GM18870 (cell line): ENCODE results near the gene NPC1.
"Not testable (repeated sequence)": the region's sequence is repeated elsewhere in the genome, so short reads cannot be mapped to it uniquely, and the experiment has no call there.

Source experiments
- ATAC-seq: cut with Tn5 transposase; IDR thresholded peaks from one replicate; pipeline ENCODE4 v1.9.1; 2021; ENCODE audit warnings: moderate library complexity; ENCODE audit not compliant: unreplicated experiment

The NPC1 gene

GRCh38 chr18:23528580-23529472 lies 57.5 kb downstream of the NPC1 start:
- no peak for ATAC-seq

GRCh38 chr18:23526501-23527063 lies 59.7 kb downstream of the NPC1 start:
- ATAC-seq = no peak

GRCh38 chr18:23524213-23524707 lies 62.0 kb downstream of the NPC1 start:
- no peak for ATAC-seq

- ATAC-seq = no peak
Observed at GRCh38 chr18:23523429-23524212, 62.7 kb downstream of the NPC1 start.

GRCh38 chr18:23521907-23522306 lies 64.4 kb downstream of the NPC1 start:
- no peak for ATAC-seq

GRCh38 chr18:23521271-23521670 lies 65.0 kb downstream of the NPC1 start:
- ATAC-seq = no peak

GRCh38 chr18:23519734-23520133 lies 66.6 kb downstream of the NPC1 start:
- ATAC-seq = no peak

- peak; percentile 72 for ATAC-seq
Observed at GRCh38 chr18:23515911-23516546, 70.3 kb downstream of the NPC1 start.

- ATAC-seq = no peak
Observed at GRCh38 chr18:23512641-23513040, 73.7 kb downstream of the NPC1 start.

GRCh38 chr18:23512216-23512615 lies 74.1 kb downstream of the NPC1 start:
- not testable (repeated sequence) for ATAC-seq

- ATAC-seq = not testable (repeated sequence)
Observed at GRCh38 chr18:23510923-23511322, 75.4 kb downstream of the NPC1 start.

- ATAC-seq = no peak
Observed at GRCh38 chr18:23506393-23506792, 79.9 kb downstream of the NPC1 start.

- peak; percentile 73 for ATAC-seq
Observed at GRCh38 chr18:23504720-23505119, 81.6 kb downstream of the NPC1 start.

- no peak for ATAC-seq
Observed at GRCh38 chr18:23503963-23504344, 82.4 kb downstream of the NPC1 start.

- peak; percentile 32 for ATAC-seq
Observed at GRCh38 chr18:23503038-23503962, 83.0 kb downstream of the NPC1 start, which contains the start of gene RMC1. Gene RMC1 (plus strand): TSS chr18:23503511. CDS start chr18:23503619, 108 bp downstream.

GRCh38 chr18:23502516-23503037 lies 83.7 kb downstream of the NPC1 start:
- ATAC-seq = no peak

- ATAC-seq = no peak
Observed at GRCh38 chr18:23501626-23502025, 84.7 kb downstream of the NPC1 start.

GRCh38 chr18:23499291-23499781 lies 87.0 kb downstream of the NPC1 start:
- ATAC-seq = no peak

- peak; percentile 38 for ATAC-seq
Observed at GRCh38 chr18:23498877-23499276, 87.4 kb downstream of the NPC1 start.
